ENCODE measurements around the gene P3H2. TPM values are rescaled to one million over a fixed set of nuclear protein-coding genes. Genes with fewer than 3 reads are reported as not detected.

P3H2 gene
- total and polyA plus RNA-seq, 9 of the 15 experiments (the other 6 are each of a cell fraction or from before 2014, with no cell fraction given): 0.04 to 0.26 (median 0.22) TPM; not detected in 6

GRCh38 chr3:190043741-190044140, 77.0 kb downstream of the P3H2 start (continued):
- TF ChIP-seq GTF3C2 (IDR thresholded peaks at IDR 0.05; ENCODE audit: borderline replicate concordance, extremely low read depth, insufficient read length): no peak

GRCh38 chr3:190042558-190042957, 78.1 kb downstream of the P3H2 start:
- POLR2A ChIA-PET: no interaction called here
- Histone ChIP-seq H3K27ac (ENCODE audit: extremely low read depth, low read depth, low read length) (no peak overlapping the region), H4K20me1 (replicated peaks; ENCODE audit: control insufficient read depth, insufficient read depth, low read length) (no peaks in the 10 kb centered on the region), H2AFZ (ENCODE audit: low read depth, low read length) (no peak overlapping the region), H3K36me3 (ENCODE audit: control insufficient read depth, insufficient read depth, low read length) (no peaks in the 10 kb centered on the region), H3K9ac (ENCODE audit: insufficient read depth in 1 of 2, low read depth in 2 of 2, low read length in 2 of 2) (no peak overlapping the region), H3K9me1 (ENCODE audit: control insufficient read depth, insufficient read depth, low read length) (no peaks in the 10 kb centered on the region), H3K9me3 (replicated peaks; ENCODE audit: control insufficient read depth, insufficient read depth, low read depth, low read length) (no peaks in the 10 kb centered on the region; the same call in 1 of the 2 replicates), H3K4me1 (replicated peaks in 1 of 2; ENCODE audit: control insufficient read depth in 2 of 2, insufficient read depth in 2 of 2, low read length in 2 of 2) (no peaks in the 10 kb centered on the region), H3K4me3 (no peak overlapping the region), H3K4me2 (ENCODE audit: insufficient read depth, low read length) (no peak overlapping the region), H3K27me3 (ENCODE audit: control insufficient read depth in 2 of 2, insufficient read depth in 2 of 2, low read length in 2 of 2) (no peaks in the 10 kb centered on the region), H3K79me2 (ENCODE audit: control insufficient read depth, insufficient read depth, low read length) (no peaks in the 10 kb centered on the region)
- FAIRE-seq: no peak
- no TSS peak for BruUV-seq (replicated peaks)
- CTCF ChIA-PET (ENCODE audit: low intra/inter-chr PET ratio): no interaction called here
- no peak for ATAC-seq
- DNase-seq (ENCODE audit: extremely low read depth in 1 of 4, low spot score in 3 of 4): no peak
- in situ Hi-C loops (cut with MboI) (no loop called here), intact Hi-C loops (cut with micrococcal nuclease) (no loop called here)
- WGBS (ENCODE audit: insufficient coverage, low coverage, missing lambda C conversion rate): 0% methylated on average over 2 of the region's 2 CpGs
- TF ChIP-seq BDP1 (IDR thresholded peaks at IDR 0.05; ENCODE audit: insufficient read depth, insufficient read length) (no peak), JUN (IDR thresholded peaks at IDR 0.05; ENCODE audit: borderline replicate concordance, low read depth, low read length) (no peak), JUN (CRISPR knock-in tag; IDR thresholded peaks at IDR 0.05; ENCODE audit: borderline replicate concordance) (no peak), HNRNPK (IDR thresholded peaks at IDR 0.05; ENCODE audit: low read depth, low read length, poor library complexity, severe bottlenecking) (no peak), SAFB (IDR thresholded peaks at IDR 0.05; ENCODE audit: borderline replicate concordance, low read depth, low read length) (no peak), ELK3 (CRISPR knock-in tag; IDR thresholded peaks at IDR 0.05) (no peak), TFAM (CRISPR knock-in tag; conservative IDR thresholded peaks at IDR 0.05) (no peak)
- TF ChIP-seq, protein P1, sequence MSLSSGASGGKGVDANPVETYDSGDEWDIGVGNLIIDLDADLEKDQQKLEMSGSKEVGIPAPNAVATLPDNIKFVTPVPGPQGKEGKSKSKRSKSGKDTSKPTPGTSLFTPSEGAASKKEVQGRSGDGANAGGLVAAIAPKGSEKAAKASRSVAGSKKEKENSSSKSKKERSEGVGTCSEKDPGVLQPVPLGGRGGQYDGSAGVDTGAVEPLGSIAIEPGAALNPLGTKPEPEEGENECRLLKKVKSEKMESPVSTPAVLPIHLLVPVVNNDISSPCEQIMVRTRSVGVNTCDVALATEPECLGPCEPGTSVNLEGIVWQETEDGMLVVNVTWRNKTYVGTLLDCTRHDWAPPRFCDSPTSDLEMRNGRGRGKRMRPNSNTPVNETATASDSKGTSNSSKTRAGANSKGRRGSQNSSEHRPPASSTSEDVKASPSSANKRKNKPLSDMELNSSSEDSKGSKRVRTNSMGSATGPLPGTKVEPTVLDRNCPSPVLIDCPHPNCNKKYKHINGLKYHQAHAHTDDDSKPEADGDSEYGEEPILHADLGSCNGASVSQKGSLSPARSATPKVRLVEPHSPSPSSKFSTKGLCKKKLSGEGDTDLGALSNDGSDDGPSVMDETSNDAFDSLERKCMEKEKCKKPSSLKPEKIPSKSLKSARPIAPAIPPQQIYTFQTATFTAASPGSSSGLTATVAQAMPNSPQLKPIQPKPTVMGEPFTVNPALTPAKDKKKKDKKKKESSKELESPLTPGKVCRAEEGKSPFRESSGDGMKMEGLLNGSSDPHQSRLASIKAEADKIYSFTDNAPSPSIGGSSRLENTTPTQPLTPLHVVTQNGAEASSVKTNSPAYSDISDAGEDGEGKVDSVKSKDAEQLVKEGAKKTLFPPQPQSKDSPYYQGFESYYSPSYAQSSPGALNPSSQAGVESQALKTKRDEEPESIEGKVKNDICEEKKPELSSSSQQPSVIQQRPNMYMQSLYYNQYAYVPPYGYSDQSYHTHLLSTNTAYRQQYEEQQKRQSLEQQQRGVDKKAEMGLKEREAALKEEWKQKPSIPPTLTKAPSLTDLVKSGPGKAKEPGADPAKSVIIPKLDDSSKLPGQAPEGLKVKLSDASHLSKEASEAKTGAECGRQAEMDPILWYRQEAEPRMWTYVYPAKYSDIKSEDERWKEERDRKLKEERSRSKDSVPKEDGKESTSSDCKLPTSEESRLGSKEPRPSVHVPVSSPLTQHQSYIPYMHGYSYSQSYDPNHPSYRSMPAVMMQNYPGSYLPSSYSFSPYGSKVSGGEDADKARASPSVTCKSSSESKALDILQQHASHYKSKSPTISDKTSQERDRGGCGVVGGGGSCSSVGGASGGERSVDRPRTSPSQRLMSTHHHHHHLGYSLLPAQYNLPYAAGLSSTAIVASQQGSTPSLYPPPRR (CRISPR knock-in tag; IDR thresholded peaks at IDR 0.05; ENCODE audit: borderline replicate concordance): no peak
